GM23338 (cell line): ENCODE measurements around the gene KAT6B.

Experiments
- POLR2AphosphoS5 ChIP-seq: IDR thresholded peaks from 2 replicates; pipeline ENCODE4 v1.6.1; 2016; ENCODE audit warnings: antibody characterized with exemption, low read depth
- TF ChIP-seq, protein P1 (sequence below), 2 experiments: fragments of 200-600 bp in 1 of 2; sonication (generic) in 1 of 2; conservative IDR thresholded peaks; 2 replicates each; pipeline versions ENCODE4 v1.5.1 to v1.6.1; 2016 to 2017; ENCODE audit warnings: antibody characterized with exemption in 2 of 2, low read depth in 2 of 2, mild to moderate bottlenecking in 2 of 2, moderate library complexity in 1 of 2
- TF ChIP-seq, protein P2 (sequence below): IDR thresholded peaks from one replicate; pipeline ENCODE4 v1.6.1; 2018; ENCODE audit warnings: antibody characterized with exemption; ENCODE audit not compliant: unreplicated experiment

DNA sequence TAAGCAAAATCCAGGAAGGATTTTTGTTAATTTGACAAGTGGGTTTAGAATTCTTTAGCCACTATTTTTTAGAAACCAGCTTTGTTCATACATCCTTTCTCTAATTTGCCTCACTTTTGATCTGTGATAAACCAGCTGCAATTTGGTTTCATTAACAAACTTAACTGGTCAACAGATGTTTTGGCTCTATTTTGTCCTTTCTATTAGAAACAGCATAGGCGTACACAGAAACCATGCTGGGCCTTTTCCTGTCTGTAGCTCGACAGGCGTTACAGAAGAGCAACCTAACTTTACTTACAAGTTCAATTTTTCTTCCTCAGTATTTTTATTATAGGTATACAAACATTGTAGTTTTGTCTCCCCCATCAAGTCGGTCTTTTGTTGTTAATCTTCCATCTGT, 28.2 kb downstream of the KAT6B start:
- TF ChIP-seq POLR2AphosphoS5: no peak
- TF ChIP-seq, protein P1, sequence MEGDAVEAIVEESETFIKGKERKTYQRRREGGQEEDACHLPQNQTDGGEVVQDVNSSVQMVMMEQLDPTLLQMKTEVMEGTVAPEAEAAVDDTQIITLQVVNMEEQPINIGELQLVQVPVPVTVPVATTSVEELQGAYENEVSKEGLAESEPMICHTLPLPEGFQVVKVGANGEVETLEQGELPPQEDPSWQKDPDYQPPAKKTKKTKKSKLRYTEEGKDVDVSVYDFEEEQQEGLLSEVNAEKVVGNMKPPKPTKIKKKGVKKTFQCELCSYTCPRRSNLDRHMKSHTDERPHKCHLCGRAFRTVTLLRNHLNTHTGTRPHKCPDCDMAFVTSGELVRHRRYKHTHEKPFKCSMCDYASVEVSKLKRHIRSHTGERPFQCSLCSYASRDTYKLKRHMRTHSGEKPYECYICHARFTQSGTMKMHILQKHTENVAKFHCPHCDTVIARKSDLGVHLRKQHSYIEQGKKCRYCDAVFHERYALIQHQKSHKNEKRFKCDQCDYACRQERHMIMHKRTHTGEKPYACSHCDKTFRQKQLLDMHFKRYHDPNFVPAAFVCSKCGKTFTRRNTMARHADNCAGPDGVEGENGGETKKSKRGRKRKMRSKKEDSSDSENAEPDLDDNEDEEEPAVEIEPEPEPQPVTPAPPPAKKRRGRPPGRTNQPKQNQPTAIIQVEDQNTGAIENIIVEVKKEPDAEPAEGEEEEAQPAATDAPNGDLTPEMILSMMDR (conservative IDR thresholded peaks at IDR 0.05; ENCODE audit: low read depth in 2 of 2): no peak
- TF ChIP-seq, protein P2, sequence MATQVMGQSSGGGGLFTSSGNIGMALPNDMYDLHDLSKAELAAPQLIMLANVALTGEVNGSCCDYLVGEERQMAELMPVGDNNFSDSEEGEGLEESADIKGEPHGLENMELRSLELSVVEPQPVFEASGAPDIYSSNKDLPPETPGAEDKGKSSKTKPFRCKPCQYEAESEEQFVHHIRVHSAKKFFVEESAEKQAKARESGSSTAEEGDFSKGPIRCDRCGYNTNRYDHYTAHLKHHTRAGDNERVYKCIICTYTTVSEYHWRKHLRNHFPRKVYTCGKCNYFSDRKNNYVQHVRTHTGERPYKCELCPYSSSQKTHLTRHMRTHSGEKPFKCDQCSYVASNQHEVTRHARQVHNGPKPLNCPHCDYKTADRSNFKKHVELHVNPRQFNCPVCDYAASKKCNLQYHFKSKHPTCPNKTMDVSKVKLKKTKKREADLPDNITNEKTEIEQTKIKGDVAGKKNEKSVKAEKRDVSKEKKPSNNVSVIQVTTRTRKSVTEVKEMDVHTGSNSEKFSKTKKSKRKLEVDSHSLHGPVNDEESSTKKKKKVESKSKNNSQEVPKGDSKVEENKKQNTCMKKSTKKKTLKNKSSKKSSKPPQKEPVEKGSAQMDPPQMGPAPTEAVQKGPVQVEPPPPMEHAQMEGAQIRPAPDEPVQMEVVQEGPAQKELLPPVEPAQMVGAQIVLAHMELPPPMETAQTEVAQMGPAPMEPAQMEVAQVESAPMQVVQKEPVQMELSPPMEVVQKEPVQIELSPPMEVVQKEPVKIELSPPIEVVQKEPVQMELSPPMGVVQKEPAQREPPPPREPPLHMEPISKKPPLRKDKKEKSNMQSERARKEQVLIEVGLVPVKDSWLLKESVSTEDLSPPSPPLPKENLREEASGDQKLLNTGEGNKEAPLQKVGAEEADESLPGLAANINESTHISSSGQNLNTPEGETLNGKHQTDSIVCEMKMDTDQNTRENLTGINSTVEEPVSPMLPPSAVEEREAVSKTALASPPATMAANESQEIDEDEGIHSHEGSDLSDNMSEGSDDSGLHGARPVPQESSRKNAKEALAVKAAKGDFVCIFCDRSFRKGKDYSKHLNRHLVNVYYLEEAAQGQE: no peak
